RPMI8226 (cell line): ENCODE results near the gene AGTPBP1.
A peak's percentile ranks its signal among the peaks of the same experiment; 100 is the strongest.

Source experiments
- DNase-seq: peaks from one replicate; pipeline ENCODE4 v3.0.0-alpha.2; 2015

Gene AGTPBP1

DNA sequence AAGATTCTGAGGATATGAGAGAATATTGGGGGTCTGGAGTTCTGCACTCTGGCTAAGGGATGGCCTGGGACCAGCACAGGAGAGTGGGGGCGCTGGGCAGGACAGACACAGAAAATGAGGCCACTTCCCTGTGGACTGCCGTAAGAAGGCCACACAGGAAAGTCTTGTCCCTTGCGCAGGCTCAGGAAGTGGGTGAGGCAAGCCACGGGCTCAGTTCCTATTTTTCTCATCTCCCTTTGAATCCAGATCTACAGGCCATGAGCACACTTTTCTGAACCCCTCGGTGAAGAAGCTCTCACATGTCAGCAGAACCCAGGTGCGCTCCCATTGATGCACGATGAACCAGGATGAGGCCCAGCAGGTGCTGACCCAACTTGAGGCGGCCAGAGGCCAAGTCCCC is 207.4 kb downstream of the AGTPBP1 start:
- no peak for DNase-seq

DNA sequence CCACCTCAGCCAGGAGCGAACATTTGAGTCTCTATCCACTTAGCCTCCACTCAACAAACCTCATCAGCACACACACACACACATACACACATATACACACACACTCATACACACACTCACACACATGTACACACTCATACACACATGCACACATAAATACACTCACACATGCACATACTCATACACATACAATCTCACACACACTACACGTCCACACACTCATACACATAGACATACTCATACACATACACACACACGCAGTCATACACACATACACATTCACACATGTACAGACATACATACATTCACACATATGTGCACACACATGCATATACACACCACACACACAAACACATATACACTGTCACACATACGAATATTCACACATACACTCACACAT is 208.2 kb downstream of the AGTPBP1 start:
- DNase-seq, result no peak

DNA sequence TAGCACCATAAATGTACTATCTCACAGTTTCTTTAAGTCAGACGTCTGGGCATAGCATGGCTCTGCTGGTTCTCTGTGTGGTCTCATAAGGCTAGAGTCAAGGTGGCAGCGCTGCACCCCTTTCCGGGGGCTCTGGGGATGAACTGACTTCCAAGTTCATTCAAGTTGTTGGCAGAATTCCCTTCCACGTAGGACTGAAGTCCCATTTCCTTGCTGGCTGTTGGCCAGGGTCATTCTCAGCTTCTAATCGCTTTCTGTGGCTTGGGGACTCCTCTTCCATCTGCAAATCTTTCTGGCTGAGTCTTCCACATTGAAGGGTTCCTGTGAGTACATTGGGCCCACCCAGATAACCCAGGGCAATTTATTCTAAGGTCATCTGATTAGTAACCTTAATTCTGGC is 211.0 kb downstream of the AGTPBP1 start:
- DNase-seq, result no peak

DNA sequence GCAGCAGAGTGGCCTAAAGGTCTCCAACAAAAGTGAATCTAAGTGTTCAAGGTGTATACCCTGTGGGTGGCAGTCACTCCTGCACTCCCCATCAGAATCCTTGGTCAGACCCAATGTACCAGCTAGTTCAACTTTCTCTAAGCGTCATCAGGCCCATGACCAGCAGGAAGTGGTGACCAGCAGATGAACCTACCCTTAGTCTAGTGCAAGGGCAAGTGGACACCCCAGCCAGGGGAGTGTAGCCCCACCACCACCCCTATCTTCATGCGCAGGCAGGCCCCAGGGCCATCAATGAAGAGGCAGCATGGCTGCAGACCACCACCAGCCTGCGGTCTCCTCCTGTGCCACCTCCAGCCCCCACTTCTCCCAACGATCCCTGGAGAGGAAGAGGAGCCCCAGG is 213.1 kb downstream of the AGTPBP1 start:
- no peak for DNase-seq

DNA sequence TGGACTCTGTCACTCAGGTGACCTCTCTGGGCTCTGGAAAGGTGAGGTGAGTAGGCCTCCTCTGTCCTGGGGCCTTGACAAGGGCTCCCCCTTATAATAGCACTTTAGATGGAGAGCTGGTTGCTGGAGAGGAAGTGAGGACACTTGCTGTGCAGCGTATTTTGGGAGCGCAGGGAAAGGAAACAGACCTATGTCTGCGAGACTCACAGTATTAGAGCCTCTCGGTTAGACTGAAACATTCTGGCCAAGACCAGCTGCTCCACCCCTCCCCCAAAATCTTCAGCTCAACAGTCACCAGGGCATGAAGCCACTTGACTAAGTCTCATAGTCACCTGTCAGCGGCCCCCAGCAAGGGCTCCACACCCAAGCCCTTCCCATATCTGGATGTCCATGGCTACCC is 213.6 kb downstream of the AGTPBP1 start:
- no peak for DNase-seq

DNA sequence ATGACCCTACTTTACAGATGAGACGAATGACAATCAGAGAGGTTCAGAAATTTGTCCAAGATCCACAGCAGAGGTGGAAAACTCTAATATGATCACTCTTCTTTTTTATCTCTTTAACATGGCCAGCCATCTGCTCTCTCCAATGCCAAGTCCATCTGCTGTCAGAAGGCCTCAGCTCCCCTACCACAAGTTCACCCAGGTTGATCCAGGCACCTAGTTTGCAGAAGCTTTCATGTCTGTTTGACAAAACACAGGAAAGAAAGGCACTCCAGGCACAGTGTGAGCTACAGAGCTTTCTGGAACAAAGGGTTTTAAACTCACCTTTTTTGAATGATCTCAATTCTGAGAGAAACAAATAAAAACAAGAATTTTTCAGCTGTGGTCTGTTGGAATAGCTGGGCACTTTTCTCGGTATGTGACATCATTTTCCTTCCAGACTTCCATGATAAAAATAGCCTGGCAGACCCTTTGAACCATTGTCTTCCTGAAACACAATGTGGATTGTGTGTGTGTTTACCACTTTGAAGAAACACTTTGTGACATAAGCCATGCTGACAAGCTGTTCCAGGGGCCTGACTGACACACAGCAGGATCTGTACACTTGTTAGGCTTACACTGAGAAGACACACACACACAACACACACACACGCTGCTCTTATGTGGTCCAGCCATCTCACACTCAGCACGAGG is 214.3 kb downstream of the AGTPBP1 start:
- DNase-seq, result no peak

DNA sequence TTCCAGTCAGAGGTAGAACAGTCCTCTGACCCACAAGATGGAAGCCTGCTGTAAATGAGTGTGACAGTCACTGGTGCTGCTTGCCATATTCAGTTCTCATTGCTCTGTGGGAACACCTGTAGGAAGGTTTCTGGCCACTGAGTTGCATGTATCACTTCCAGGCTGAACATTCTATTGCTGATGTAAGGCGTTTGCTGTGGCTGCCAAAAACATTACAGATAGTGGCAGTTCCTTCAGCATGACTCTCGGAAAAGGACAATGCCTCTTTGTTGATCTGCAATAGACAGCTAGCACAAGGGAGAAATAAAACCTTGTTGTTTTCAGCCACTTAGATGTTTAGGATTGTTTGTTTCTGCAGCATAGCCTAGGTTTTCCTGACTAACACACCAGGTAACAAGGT is 217.2 kb downstream of the AGTPBP1 start:
- no peak for DNase-seq

DNA sequence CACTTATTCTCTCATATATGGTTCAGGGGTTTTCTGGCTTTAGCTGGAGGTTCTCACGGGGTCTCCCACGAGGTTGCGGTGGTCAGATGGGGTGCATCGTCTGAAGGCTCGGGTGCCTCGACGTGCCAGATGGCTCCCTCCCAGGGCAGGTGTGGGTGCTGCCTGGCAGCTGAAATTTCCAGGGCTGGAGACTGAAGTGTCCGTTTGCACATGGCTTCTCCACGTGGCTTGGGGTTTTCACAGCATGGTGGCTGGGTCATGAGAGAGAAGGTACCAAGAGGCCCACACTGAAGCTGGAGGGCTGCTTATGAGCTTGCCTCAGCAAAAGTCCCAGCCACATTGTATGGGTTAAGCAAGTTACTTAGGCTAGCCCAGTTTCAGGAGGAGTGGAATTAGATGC is 218.6 kb downstream of the AGTPBP1 start:
- no peak for DNase-seq

DNA sequence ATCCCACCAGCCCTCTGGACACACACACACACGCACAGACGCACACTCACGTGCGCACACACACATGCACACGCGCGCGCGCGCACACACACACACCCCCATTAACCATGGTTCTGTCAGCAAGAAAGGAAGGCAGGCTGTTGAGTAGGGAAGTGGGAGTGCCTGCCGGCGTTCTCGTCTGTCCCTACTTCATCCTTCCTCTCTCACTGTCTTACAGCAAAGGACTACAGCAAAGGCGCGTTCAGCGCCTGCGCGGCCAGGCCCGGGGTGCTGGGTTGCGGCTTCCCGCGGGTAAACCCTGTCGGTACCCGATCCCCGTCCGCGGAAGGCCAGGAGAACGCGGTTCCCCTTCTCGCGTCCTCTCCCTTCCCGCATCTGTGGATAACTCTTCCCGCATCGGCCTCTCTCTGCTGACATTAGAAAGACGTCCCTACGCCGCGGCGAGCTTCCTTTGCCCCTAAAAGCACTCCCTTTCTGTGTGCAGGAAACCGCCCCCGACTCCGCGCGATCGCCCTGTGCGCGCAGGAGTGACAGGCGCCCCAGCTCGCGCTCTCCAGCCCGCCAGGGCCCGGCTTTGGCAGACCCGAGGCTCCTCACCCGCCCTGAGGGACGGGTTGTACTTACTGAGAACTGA is 219.2 kb downstream of the AGTPBP1 start:
- no peak for DNase-seq

DNA sequence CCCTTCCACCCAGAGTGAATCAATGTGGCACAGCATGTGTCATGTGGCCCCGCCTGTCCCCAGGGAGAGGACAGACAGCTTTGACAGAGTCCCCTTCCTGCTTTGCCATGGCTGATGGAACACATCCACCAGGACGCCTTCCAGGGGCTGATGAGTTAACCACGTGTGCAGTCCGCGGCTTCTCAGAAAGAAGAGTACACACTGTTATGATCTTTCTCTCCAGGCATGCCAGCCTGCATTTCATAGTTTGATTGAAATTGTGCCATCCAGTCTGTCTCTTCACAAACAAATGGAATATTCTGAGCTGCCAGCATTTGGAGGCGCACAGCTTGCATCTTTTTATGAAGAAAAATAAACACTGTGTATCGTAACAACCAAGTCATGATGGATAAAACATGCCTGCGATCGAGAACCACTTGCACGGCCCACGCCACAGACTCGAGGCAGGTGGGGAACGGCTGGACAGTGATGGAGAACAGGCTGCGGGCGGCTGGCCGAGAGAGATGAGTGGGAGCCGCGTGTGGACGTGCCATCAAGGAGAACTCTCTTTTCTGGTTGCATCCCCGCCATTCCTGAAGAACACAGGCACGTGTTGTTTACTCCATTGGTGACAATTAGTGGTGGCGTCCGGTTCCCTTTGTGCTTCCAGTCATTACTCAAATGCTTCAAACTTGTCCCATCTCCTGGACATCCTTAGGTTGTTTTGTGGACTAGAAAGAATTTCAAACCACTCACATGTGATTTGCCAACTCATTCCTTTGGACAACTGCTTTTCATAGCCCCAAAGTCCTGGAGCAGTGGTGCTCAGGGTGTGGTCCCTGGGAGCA is 220.2 kb downstream of the AGTPBP1 start:
- DNase-seq, result no peak

DNA sequence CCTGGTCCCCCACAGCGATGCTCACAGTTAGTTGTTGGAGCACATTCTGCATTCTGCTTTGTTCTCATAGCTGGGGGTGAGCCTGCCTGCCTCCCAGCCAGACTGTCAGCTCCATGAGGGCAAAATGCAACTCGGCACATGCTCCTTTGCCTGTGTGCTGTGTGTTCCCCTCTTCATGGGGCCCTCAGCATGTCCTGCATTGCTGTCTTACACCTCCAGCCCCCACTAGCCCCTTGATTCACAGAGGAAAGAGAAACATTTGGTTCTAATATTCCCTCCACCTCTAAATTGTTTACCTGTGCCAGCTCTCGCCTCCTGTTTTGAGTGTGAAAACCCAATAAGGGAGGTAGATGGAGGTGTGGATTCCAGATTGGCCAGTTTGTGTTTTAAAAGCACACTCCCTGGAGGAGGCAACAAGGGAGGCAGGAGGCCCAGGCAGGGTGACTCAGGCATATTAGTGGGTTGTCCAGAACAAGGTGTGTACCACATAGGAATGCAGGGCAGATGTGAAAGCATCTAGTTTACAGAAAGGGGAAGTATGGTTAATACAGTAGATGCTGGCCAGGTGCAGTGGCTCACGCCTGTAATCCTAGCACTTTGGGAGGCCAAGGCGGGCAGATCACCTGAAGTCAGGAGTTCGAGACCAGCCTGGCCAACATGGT is 224.6 kb downstream of the AGTPBP1 start:
- DNase-seq, result peak; percentile 25

DNA sequence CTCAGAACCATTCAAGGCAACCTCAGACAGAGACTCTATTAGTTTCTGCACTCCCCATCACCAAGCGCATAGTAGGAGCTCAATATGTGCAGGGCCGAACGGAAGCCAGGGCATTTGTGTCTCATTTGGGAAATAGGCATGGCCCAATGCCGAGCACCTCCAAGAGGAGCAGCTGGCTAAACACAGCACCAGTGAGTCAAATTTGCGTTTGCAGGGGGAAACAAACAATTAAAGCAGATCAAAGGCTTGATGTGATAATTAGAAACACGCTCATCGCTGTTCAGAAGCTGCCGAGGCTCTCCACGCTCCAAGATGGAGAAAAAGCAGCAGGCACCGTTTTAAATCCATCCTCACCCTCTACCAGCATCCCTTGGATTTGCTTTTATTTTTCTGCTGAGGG is 225.3 kb downstream of the AGTPBP1 start:
- DNase-seq, result no peak

DNA sequence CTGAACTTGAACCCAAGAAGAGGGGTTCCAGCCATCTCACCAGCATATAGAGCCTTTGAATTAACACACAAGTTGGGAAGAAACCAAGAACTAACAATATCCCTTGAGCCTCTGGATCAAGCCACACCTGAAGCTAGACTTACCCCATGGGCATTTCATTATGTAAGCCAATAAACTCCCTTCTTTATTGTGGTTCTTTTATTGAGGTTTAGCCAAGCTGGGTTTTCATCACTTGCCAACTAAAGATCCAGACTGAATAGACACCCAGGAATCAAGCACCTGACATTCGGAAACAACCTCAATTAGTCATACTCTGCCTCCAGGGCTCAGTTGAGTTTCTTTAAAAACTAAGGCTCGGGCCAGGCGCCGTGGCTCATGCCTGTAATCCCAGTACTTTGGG is 226.7 kb downstream of the AGTPBP1 start:
- DNase-seq, result no peak

DNA sequence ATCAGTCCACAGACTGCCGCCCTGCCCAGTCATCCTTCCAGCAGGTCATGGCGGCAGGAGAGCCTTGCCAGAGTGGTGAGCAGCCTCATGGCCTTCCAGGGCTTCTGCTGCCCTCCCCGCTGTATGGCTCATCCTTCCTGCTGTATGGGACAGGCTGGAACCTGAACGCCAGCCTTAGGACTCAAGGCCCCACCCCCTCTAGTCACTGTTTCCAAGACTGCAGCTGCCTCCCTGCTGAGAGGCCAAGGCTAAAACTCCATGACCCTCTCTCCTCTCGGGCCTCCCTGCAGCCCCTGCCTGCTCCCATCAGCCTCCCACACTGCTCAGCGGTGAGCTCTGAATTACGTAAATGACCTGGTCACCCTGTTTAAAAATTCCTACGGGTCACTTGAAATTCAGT is 227.5 kb downstream of the AGTPBP1 start:
- no peak for DNase-seq

DNA sequence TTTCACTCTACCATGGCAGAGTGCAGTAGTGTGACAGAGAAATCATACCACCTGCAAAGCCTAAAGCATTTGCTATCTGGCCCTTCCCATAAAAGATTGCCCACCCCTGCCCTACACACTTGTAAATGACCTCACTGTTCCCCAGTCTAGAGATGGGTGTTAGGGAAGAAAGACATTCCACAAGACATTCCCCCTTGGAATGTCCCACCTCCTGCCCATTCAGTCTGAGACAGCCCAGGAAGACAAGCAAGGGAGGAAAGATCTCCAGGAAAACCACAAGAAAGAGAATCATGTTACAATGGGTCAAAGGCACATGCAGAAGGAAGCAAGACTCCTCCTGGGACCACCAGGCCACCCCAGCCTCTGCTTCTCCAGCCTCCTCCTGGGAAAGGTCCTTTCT is 230.0 kb downstream of the AGTPBP1 start:
- DNase-seq, result no peak

DNA sequence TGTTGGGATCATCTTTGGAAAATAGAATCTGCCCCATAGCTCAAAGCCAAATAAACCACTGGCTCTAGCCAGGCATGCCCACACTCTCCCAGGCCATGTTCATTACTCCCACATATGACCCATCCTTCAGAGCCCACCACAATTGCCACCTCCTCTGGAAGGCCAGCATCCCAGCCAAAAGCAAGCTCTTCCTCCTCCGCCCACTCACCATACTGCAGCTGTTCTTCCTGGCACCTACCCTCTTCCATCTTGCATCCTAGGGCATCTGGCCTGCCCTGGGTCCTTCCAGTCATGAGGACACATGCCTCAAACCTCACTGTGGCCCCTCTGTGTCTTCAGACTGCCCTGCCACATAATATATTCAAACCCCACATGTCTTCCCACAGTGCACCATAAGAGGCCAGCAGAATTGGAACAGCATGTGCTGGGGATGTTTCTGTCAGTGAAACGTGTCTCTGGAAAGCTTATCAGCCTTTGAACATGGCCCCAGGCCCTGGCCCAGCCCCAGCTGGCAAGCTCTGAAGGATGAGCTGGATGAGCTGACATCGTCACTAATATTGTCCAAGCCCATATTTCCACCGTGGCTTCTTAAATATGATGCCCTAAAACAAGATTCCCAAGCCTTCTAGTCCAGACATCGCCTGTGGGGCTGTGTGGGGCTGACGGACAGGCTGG is 230.8 kb downstream of the AGTPBP1 start:
- no peak for DNase-seq

DNA sequence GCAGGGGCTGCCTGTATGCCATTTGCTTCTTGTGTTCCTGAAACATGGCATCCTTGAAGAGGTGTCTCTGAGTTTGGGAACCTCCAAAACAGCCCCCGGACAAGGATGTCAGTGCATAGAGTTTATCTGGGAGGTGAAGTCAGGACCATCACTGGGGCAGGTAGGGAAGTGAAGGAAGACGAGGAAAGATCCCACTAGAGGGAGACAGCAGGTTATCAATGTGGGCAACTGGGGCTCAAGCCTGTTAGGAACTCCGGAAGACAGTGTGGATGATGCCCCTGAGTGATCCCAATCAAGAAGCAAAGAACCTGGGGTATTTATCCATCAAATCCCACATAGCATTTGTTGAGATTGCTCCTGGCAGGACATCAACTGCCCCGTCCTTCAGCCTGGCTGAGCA is 233.1 kb downstream of the AGTPBP1 start:
- DNase-seq, result no peak

DNA sequence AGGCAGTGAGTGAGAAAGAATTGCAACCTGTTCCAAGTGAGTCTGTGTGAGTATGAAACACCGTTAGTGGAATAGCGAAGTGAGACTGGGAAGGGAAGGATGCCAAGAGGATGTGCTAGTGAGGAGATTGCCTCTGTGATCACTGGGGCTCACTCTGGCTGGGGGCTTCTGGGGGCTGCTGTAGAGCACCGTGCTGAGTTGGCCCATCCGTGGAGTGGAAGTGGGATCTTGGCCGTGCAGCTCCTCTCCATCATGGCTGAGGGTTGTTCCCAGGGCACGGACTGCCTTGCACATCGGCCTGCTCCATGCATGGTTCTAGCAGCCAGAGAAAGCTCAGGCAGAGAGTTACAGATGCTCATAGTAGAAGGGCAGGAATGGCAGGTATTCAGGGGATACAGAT is 236.1 kb downstream of the AGTPBP1 start:
- no peak for DNase-seq

DNA sequence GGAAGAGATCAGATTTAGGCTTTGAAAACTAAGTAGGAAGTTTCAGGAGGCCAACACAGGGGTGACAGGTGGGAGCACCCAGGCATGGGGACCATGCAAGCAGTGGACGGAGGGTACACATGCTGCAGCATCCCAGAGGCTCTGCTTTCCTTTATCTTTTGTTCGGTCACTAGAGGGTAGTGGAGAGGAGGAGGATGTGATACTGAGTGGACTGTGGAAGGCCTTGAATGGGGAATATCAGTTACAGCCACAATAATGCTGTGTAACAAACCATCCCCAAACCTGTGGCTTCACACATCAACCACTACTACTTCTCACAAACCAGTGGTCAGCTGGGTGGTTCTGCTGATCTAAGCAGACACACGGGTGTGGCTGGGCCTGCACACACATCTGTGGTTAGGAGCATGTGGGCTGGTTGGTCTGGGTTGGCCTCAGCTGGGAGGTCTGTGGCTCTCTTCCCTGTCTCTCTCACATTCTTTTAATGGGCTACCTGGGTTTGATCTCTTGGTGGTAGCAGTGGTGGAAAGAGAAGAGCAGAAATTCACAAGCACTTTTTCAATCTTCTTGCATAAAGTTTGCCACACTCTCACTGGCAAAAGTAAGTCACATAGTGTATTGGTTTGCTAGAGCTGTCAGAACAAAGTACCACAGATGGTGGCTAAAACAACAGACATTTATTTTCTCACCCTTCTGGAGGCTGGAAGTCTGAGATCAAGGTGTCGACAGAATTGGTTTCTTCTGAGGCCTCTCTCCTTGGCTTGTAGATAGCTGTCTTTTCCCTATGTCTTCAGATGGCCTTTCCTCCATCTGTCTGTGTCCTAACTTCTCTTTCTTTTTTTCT is 238.7 kb downstream of the AGTPBP1 start:
- peak; percentile 5 for DNase-seq

DNA sequence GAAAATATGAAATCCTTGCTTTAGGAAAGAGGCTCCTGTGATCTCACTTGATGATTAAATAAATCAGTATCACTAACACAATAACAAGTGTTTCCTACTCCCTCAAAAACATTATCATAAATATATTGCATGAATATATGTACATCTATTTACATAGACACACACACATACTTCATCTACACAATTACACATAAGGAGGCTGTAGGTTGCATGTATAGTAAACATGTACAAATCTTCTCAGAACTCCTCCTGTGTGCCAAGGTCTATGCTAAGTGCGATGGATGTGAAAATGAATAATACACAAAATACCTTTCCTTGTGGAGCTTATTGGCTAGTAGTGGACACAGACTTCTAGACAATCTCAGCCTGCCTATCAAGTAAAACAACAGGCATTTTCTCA is 239.9 kb downstream of the AGTPBP1 start:
- no peak for DNase-seq

DNA sequence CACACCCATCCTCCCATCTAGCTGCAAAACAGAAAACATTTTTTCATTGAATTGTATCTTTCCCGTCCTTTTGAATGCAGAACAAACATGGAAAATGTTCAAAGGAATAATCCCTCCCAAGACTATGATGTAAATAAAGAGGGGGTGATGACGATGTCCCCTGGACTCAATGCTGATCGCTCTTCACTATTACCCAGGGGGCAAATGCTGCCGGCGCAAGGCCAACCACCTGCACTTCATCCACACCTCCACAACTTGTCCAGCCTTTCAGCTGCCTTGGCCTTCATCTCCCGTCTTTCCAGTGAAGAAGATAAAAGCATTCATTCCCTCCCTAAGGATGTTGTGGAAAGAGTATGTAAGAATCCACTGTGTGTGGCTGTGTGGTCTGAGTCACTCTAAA is 240.3 kb downstream of the AGTPBP1 start:
- no peak for DNase-seq
